GM04504 (cell line): ENCODE data around the gene KCNIP4.

ENCODE experiments used
- DNase-seq: peaks from one replicate; pipeline ENCODE4 v3.0.0-alpha.2; 2012; ENCODE audit warnings: low read depth

The KCNIP4 gene

DNA sequence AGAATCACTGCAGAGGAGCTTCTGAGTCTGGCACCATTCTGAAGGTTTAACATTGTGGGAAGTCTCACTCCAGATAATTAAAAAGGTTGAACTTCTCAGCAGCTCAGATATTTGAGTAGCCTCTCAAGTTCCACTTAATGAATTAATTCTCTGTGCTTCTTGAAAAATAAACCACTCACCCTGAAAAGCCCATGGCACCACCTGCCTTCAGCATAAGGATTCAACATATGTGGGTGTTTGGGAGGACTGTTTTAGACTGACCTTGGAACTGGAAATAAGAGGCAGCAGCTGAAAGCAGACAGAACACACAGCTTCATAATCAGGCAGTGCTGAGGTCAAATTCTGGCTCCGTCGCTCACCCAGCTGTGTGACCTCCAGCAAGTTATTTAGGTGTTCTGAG is 100.6 kb downstream of the KCNIP4 start:
- no peak for DNase-seq

DNA sequence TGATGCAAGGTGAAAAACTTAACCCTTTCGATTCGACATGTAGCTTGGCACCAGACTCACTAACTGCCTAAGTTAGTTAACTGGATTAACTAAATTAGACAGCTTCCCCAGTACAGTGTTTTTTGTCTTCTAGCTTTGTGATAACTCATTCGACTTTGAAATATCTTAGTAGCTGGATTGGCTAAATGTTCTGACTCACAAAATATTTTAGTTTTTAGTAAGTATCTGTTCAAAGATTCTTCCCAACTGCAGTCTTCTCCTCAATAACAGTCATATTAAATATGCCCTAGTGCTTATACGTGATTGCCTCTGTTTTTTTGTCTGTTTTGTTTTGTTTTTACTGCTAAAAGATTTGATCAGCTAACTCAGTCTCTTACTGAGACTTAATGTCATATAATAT is 102.9 kb downstream of the KCNIP4 start:
- DNase-seq: no peak

DNA sequence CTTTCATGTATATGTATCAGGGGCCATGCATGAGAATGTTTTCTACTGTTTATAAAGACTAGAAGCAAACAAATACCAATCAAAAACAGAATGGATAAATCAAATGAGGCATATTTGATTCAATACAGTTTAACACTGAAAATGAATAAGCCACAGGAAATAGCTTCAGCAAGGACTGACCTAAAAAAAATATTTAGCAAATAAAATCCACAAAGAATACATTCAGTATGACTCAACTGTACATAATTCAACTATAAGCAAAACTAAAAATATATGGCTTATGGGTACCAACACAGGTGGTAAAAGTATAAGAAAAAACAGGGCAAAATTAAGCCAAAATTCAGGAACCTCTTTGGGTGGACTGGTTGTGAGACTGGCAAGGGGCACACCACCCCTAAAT is 112.9 kb downstream of the KCNIP4 start:
- no peak for DNase-seq

DNA sequence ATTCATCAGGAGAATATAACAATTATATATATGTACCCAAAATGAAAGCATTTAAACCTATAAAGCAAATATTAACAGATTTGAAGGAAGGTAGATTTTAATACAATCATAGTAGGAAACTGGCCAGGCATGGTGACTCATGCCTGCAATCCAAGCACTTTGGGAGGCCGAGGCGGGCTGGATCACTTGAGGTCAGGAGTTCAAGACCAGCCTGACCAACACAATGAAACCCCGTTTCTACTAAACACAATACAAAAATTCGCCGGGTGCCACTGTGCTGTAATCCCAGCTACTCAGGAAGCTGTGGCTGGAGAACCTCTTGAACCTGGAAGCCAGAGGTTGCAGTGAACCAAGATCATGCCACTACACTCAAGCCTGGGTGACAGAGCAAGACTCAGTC is 118.3 kb downstream of the KCNIP4 start:
- DNase-seq: no peak

DNA sequence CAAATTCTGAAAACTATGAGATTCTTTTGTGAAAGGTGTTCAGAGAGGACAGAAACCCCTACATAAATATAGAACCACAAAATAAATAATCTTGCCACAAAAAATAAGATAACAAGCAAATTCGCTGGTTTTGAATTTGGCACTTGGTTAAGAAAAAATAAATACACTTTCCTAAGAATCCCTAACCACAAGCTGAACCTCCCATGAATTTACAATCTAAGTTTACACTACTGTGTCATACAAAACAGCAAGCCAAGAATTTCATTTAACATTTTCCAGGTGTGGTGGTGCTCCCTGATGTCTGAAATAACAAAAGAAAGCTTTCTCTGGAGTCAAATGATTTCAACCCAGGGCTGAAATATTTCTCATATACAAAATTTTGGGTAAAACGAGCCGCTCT is 121.0 kb downstream of the KCNIP4 start:
- no peak for DNase-seq

DNA sequence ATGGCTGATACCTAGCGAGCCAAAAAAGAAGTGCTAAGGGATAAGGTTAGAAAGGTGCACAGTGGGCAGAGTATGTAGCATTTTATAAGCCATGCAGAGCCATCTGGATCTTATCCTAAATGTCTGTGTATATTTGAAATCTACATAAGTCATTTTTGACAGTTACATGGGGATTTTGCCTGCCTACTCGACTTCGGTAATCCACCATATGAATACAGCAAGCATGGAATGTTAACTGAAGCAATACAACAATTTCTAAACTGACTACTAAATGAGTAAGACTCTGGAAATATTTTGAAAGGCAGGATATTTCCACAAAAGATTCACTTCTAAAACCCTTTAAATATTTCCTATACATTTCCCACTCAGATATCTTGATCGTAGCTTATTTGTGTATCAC is 122.5 kb downstream of the KCNIP4 start:
- DNase-seq: no peak

DNA sequence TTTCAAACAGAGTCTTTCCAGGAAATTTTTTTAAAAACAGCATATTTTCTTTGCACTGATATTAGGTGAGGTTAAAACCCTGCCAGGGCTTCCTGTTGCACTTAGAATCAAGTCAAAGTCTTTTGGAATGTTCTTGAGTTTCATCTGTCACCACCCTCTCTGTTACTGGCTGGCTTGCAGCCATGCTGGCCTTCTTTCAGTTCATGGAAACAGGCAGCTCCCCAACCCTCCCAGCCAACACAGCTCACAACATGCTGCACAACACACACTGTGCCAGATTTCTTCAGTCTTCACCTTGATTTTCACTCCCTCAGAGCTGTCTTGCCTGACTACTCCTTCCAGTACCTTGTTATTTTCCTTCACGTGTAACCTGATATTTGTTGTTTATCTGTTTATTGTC is 129.5 kb downstream of the KCNIP4 start:
- no peak for DNase-seq

DNA sequence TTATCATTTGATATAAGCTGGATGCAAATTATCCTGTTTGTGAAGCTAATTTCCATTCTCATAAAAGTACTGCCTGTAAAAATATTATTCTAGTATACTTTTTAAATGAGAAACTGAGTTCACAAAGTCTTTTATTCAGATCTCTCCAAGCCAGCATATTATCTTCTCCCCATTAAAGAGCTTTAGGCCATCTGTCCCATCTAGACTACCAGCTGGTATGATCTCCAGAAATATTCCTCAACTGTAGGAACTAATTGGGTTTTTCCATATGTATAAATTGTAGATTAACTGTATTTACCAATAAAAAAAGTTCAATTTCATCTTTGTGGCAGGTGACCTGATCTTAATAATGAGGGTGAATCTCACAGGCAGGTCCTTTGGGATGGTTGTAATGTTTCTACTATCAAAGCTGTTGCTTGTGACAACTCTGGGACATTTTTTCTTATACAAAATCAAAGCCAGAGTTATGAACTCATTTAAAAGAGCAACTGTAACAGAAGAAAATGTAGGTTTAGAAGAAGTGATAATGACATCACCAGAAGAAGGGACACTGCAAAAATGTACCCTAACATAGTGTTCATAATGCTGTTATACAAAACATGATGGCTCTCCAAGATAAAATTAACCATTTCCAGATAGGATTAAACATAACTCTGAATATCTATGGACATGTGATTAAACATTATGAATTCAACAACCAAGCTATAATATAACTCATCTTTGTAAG is 132.8 kb downstream of the KCNIP4 start:
- no peak for DNase-seq

DNA sequence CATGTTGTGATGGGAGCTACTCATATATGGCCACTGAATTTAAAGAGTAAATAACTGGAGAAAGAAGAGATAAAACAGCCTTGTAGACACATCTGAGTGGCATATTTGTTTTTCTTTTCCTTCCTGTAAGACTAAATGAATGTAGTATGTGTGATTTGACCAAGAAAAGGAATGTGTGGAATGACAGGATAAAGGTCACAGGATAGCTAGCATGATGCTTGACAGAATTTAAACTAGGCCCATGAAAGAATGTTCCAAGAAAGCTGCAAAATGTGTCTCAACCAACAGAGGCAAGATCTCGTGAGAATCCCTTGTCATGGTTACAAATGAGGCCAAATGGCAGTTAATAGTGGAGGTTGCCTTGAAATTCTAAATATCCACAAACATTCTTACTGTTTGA is 137.0 kb downstream of the KCNIP4 start:
- no peak for DNase-seq

DNA sequence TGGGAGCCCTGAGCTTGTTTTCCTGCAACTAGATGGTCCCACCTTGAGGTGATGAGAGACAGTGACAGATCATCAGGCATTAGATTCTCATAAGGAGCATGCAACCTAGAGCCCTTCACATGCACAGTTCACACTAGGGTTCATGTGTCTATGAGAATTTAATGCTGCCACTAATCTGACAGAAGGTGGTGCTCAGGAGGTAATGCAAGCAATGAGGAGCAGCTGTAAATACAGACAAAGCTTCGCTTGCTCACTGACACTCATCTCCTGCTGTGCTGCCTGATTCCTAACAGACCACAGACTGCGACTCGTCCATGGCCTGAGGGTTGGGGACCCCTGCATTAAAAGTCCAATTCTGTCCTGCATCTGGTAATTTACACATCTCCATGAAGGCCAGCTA is 141.6 kb downstream of the KCNIP4 start:
- DNase-seq: no peak

DNA sequence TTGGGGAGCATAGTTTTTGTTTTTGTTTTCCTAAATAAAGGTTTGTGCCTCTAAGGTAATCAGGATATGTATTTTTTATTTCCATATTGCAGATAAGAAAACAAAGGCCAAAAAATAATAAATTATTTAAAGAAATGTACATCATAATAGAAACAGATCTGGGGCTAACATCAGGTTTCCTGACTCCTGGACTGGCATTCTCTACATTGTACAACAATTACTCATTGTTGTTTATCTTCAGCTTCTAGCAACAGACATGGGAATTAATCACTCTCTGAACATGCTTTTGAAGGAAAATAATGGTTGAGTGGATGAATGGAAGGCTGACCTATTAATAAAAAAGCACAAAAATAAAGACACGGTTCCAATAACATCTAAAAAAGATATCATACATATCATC is 146.2 kb downstream of the KCNIP4 start:
- no peak for DNase-seq

DNA sequence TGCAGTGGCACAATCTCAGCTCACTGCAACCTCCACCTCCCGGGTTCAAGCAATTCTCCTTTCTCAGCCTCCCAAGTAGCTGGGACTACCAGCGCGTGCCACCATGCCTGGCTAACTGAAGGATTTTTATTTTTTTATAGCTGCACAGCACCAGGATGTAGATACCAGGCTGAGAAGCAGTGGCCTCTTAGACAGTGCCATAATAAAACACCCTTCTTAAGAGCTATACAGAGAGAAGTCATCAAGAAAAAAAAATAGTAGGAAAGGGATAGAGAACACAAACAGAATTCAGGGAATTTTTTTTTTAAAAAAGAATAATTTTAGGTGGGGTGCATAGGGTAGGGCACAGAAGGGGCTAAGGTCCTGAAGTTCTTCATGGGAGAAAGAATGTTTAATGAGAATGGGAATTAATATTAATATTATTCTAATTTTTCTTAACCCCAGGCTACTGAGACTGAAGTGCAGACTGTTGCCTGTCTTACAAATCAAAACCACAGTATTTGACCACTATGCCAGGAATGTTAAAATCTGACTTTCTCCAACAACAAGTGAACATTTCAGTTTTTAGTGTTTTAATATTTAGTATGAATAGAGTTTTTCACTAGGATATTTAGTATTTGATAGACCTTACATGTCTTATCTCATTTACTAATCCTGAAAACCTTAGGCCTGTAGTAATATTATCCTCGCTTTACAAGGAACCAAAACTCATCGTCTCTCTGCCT is 146.7 kb downstream of the KCNIP4 start:
- DNase-seq: no peak

DNA sequence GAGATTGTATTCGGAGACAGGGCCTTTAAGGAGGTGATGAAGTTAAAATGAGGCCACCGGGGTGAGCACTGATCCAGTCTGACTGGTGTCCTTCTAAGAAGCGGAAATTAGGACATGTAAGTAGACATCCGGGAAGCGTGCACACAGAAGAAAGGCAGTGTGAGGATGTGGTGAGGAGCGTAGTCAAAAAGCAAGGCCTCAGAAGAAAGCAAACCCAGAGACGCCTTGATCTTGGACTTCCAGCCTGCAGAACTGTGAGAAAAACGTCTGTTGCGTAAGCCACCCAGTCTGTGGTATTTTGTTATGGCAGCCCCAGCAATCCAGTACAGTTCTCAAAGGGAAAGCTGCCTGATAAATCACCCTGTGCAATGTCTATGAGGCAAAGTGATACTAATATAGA is 153.5 kb downstream of the KCNIP4 start:
- DNase-seq: no peak

DNA sequence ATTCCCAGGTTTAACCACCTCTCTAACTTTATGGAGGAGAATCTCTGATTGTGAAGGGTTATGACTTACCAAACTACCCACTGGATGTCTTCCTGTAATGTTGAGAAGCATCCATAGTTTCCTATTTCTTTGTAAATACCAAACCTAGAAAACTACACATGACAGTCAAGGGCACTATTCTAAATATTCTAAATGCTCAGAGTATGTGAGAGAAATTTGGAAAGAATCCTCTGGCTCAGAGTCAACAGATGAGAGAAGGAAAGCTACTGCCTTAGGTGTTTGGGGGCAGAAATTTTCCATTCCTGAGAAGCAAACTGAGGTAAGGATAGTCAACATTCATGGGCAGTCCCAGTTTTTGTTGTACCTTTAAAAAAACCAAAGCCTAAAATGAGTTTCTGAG is 155.8 kb downstream of the KCNIP4 start:
- no peak for DNase-seq

DNA sequence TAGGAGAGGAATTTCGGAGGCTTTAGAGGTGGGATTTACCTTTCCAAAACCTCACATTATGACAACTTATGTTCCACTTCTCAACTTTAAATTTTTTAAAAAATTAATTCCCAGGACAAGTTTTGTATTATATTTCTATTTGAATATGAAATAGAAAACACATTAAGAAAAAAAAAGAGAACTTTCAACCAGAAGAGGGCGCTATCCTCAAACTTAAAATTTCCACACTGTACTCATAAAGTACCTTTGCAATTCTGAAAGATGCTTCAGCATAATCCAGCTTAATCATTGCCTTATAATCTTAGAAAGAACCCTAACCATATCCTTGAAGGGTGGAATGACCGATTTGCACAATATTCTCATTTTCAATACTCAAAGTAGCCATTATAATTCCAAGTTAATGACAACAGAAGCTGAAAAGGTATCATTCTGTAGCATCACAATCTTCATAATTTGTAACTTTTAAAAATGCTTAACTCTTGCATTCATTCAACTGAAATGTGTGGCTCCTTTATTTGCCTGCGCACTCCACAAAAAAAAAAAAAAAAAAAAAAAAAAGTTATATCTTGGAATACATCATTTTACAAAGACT is 158.0 kb downstream of the KCNIP4 start:
- no peak for DNase-seq

DNA sequence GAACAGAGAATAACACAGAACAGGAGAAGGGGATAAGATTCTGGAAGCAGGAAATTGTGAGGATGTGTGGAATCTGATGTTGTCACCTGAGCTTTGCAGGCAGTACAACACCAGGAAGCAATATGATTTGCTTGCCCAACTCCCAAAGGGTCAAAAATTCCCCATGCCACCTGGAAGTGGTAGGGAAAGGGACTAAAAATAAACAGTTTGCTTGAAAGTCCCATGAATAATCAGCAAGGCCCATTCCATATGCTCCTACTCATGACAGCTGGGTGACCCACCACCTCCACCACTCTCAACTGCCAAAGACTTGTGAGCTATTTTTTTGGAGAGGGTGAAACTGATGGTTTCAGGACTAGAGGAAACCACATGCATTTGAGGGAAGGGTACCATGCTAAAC is 168.4 kb downstream of the KCNIP4 start:
- DNase-seq: no peak

DNA sequence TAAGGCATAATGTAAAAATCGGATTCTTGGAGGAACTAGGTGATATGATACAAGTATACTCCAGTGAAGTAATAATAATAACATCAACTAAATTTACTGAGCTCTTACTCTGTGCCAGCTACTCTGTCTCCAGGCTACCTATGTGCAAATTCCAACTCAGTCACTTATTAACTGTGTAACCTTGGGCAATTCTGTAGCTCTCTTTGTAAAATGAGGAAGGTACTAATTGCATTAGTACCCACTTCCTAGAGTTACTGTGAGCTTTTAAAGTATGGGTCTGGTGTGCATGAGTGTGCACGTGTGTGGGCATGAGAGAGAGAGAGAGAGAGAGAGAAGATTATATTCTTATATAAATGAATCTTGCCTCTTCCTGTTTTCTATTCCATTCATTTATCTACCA is 169.9 kb downstream of the KCNIP4 start:
- DNase-seq: no peak

DNA sequence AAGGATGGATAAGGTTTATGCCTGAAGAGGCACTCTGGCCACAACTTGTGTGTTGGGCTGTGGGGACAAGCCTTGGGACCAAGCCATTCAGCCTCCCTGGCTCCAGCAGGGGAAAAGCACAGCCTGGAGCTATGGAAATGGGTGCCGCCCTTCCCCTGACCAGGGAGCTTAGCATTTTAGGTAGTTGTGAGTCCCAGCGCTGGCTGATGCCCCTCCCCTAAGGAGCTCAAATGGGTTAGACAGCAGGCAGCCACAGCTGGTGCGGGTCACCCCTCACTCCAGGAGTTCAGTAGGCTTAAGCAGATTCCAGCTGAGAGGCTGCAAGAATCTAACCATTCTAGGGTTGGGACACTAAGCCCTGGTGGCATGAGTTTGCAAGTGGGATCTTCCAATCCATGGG is 172.9 kb downstream of the KCNIP4 start:
- DNase-seq: no peak

DNA sequence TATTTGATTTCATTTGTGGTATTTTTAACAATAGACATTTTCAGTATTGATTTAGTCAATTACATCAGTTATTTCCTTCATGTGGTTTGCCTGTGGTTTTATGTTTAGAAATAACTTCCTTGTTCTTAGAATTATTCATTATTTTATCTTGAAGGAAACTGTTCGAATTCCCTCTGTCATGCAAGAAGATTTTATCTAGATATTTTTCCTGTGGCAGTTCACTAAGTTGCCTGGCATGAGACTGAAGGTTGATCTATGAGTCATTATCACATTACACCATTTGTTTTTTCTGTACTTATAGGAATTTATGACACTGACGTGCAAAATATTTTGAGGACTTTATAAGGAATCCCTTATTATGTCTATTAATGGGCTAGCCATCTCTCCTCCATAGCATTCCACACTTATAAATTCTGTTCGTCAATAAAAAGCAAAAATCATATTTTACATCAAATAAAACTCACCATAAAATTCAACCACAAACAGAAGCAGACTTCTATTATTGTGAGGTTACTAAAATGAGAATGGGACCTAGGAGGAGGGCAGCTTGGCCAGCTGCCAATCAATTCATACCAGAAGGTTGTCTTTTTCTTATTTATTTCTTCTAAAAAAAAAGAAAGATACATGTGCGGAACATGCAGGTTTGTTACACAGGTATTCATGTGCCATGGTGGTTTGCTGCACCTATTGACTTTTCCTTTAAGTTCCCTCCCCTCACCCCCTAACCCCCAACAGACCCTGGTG is 179.0 kb downstream of the KCNIP4 start:
- DNase-seq: no peak

DNA sequence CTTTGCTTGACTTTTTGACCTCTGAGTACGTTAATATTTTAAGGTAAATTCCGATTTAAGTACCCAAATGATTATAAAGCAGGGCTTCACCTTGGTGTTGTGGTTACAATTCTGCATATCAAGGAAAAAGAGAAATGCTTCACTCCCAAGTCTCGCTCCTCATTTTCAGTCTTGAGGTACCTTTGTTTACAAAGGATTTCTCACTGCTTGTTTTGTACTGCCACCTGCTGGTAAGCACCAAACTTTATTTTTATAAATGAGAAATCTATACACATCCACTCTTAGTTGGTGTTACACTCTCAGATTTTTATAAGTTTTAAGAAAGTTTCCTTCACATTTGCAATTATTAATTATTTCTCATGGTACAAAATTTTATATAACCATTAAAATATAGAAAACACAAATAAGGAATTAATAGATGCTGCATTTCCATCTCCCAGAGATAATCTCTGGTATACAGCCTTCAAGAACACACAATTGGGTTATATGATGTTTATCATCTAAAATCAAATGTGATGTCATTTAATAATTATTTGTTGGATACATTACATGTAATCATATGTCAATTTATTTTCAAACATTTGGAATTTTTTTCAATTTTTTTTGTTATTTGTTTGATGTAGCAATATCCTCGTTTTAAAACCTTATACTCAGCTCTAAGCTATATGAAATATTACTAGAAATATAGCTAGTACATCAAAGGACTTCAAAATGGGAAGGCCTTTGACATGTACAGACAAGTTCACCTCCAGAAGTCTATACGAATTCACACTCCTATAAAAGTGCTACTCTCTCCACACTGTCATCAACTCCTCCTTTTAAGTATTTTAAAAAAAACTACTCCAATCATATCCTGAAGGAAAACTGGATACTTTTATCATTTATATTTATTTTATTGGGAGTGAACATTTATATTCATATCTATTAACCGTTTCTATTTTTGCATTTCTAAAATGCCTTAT is 179.9 kb downstream of the KCNIP4 start:
- DNase-seq: no peak

DNA sequence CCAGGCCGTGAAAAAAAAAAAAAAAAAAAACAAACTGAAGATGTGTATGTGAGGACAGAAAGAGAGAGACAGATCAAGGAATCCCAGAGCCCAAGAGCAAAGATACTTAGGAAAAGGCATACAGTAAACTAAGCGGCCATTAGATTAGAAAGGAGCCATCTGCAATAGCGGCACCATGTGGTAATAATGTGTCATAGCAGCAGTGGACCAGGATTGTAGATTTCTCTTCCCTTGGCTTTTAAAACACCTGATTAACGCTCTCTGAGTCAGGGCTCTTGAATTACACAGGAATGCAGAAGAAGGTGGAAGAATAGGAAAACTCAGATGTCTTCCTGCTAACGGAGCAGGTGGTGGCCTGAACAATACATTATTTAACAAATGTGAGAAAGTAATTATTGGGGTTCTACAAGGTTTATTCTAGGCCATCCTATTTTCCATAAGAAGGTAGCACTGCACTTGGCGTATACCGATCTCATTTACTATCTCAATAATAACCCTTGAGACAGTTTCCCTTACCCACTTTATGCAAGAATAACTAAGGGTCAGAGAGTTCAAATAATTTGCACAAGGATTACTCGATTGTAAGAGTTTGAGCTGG is 182.7 kb downstream of the KCNIP4 start:
- no peak for DNase-seq
